NCI-H2107 treated with DMSO at 0.1 percent for 48 hours (cell line): ENCODE data around the gene FREY1.

Experiments
- DNase-seq: peaks from one replicate; lab custom pipeline; 2025; ENCODE audit not compliant: unreplicated experiment; lab: John Stamatoyannopoulos, UW

FREY1 gene

DNA sequence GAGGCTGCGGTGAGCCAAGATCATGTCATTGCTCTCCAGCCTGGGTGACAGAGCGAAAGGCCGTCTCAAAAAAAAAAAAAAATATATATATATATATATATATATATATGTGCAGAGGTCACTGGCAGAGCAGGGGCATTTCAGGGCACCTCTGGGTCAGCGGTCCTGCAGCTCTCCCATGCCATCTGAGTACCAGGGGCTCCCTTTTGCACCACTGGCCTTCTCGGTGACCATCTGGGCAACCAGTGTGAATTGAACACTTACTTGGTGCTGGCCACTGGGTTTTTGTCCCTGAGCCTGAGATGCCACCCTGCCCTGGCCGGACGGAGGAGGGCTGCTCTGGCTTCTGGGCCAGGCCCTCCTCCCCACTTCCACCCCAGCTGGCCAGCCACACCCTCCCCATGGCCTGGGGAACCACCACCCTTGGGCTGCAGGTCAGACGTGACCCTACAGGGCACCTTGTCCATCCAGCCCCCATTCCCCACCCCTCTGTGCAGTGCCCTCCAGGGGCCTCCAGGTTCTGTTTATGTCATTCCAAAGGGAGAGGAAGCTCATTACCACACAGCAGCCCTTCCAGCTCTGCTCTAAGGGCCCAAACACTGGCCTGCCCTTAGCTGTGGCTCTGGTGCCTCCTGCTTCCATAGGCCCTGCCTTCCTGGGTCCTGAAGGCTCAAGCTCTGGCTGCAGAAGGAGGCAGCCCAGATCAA, 11.4 kb downstream of the FREY1 start:
- no peak for DNase-seq

DNA sequence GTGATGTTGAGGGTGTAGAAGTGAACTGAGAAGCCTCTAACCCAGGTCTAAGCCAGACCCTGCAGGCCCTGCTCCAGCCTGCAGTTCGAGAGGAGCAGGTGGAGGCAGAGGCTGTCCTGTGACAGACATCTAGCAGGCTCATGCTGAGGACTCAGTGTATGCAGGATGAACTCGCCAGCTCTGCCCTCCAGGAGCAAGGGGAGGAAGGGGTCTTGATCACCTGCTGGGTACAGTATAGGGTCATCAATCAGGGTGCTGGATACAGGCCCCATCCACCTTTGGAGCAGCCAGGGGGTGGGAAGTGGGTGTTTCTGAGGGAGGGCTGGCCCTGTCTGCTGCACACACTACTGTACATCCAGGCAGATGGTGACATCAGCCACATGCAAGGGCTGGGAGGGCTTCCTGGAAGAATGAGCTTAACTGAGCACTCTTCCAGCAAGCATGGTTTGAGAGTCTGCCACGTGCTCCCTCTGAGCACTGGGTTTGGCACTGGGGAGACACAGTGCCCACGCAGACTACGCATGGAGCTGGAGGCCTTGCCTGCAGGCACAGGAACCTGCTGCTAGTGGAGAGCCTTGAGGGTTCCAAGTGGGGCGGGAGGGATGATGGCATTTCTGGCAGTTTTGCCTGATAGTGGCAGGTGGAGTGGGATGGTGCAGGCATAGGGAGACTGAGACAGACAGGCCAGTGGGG, 12.4 kb downstream of the FREY1 start:
- DNase-seq = no peak

- peak; percentile 29 for DNase-seq
Observed at GRCh38 chr11:45892856-45893255, 14.2 kb downstream of the FREY1 start.

- DNase-seq = no peak
Observed at GRCh38 chr11:45890886-45891550, 16.1 kb downstream of the FREY1 start.

GRCh38 chr11:45889966-45890365, 17.1 kb downstream of the FREY1 start:
- no peak for DNase-seq

GRCh38 chr11:45889555-45889954, 17.5 kb downstream of the FREY1 start:
- no peak for DNase-seq

DNA sequence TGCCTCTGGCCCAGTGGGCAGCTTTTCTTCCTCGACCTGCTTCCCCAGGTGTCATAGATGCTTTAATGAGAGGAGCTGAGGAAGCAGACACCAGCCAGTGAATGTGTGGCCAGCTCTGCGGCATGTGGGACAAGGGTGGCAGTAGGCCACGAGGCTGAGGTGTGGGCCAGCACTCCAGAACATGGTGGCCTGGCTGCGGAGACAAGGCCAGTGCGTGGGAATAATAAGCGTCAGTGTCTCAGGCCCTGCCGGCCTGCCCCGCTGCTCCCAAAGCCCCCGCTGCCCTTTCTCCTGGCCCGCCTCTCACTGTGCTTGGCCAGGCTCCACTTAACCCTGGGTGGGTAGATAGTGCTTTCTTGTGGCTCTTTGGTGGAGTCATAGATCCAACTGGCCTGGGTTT, 19.5 kb downstream of the FREY1 start:
- no peak for DNase-seq

- no peak for DNase-seq
Observed at GRCh38 chr11:45886816-45887520, 20.1 kb downstream of the FREY1 start.

DNA sequence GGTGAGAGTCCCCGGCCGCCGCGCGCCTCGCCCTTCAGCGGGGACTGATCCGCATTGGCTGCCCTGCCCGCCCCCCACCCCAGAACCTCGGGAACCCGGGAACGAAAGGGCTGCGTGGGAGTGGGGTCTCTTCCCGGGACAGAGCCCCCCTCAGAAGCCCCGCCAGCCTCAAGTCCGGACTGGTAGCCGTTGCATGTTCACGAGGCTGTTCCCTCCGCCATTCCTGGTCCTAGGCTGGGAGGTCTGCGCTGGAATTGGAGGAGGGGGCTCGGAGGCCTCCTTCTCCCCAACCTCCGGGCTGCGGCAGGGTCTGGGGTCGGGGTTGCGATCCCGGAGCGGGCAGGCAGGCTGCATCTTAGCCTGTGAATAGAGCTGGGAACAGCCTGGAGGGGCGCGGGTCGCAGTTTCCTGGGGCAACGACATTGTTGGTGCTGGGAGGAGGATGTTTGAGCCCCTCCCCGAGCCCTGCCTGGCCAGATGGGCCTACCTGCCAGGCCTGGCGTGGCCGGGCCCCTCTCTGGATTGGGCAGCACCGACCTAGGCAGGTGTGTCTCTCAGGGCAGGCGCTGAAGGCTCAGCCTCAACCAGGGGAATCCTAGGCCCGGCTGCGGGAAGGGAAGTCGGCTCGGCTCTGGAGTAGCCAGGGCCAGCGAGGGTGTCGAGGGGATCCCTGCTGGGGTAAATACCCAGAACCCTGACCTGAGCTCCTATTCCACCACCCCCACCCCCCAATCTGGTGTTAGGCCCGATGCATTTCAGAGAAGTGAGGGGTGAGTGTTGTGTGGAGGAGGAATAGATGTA, 20.9 kb downstream of the FREY1 start:
- no peak for DNase-seq

GRCh38 chr11:45885274-45885920, 21.7 kb downstream of the FREY1 start, which contains the start of gene MAPK8IP1:
Gene MAPK8IP1, plus strand, starts transcription at chr11:45885651. Its CDS starts 170 bp downstream, at chr11:45885821.
- DNase-seq = peak; percentile 37

GRCh38 chr11:45884596-45885185, 22.4 kb downstream of the FREY1 start:
- no peak for DNase-seq

DNA sequence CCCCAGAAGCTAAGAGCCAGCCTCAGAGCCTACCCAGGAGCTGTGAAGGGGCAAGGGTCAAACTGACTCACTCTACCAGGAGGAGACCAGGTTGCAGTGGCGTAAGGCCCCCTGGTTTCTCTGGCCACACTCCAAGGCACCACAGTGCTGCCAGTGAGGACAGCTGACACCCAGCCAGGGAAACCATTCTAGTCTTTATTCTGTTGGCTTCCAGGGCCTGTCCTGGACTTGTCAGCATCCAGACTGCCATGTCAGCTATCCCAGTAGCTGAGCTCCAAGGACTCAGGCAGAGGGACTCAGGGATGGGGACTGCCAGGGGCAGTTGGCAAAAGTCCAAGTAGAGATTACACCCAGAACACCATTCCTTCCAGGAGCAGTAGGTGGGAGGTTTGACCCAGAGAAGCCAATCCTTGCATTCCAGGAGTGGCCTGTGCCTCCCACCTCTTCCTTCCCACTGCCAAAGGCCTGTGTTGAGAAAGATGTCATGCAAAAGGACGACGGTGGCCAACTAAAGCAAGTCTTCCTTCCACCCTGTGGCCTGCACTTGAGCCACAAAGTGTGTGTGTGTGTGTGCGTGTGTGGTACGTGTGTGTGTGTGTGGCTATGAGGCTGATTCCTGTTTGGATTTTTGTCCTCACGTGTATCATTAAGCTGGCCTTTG, 25.2 kb downstream of the FREY1 start:
- no peak for DNase-seq

DNA sequence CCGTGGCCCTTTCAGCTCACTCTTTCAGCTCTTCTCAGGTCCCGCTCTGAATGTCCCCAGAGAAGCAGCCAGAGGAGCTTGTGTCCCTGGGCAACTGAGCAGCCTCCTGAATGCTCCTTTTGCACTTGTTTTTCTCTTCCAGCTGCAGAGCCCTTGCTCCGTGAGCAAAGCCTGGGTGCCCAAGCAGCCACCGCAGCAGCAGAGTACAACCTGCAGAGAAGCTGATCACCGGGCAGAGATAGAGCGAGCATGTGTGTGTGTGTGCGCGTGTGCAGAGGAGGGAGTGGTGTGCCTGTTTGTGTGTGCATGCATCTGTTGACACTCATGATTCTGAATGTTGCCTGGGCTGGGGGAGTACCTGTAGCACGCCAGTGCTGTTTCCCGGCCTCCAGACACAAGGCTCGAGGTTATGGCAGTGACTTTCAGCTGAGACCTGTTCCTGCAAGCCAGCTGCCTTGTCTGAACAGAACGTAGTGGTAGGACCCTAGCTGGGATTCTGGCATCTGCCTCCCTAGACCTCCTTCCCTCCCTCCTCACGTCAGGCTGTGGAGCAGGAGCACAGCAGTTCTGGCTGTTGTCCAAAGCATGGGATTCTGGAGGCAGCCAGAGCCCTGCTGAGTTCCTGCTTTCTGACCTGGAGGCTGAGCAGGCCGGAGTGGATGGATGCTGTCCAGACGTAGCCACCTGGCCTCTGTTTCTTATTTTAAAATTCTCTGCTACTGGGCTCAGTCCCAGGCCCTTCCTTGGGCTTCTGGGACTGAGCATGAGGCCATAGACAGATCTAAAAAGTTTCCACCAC, 26.1 kb downstream of the FREY1 start:
- no peak for DNase-seq

DNA sequence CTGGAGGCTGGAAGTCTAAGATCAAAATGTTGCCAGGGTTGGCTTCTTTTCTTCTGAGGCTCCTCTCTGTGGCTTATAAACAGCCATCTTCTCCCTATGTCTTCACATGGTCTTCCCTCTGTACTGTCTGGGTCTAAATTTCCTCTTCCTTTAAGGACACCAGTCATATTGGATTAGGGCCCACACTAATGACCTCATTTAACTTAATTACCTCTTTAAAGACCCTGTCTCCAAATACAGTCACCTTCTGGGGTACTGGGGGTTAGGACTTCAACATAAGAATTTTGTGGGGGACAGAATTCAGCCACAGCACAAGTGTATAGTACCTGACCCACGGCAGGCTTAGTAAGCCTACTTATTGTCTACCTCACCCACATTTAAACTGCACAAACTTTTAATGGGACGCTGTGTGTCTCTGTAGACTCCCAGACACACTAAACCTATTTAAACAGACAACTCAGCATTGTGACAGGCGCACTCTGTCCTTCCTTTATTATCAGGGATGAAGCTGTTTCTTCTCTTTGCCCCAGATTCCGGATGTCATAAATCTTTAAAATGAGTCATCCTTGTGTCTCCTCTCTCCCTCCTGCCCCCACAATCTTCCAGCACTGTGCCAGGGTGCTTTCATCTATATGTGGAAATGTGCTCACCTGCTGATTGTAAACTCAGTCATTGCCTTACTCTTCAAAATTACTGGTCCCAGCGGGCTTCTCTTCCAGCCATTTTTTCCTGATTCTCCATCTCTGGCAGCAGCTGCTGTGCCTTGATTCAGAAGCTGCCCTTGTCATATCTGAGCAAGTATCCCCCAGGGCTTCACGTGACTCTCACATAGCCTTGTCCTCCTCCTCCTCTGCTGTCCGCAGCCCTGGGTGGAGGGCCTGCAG, 27.0 kb downstream of the FREY1 start:
- peak; percentile 24 for DNase-seq

DNA sequence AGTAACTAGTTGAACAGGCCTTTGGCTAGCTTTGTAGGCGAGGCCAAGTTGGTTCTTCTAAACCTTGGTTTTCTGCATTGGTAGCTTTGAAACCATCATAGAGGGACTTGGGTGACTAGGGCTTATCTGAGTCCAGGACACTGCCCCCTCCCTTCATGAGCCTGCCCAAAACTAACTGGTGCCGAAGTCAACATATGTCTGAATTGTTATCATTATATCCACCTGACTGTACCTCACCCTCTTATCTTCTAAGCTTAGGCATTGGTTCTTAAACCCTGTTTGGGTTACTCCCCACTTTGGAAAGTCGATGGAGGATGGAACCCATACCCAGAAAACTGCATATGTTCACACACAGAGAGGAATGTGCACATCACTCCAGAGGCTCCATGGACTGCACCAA, 29.2 kb downstream of the FREY1 start:
- DNase-seq = no peak

DNA sequence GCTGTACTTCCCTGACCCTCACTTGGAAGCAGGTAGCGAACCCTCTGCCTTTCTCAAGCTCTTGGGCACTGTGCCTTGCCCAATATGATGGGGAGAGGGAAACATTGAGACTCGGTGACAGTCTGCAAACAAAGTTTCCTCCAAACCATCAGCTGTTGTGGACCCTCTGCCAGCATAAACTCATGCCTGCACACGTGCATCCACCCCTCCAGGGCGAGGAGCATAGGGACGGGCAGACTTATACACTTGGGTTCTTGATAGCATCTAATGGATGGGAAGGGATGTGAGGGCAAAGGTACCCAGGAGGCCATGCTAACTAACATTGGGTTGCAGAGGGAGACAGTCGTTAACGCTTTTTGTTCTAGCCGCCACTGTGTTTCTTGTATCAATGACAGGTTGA, 29.9 kb downstream of the FREY1 start:
- no peak for DNase-seq

- no peak for DNase-seq
Observed at GRCh38 chr11:45876401-45876800, 30.7 kb downstream of the FREY1 start.
